ENCODE measurements around the gene HDAC7. TPM values are rescaled to one million over a fixed set of nuclear protein-coding genes. Genes with fewer than 3 reads are reported as not detected.

The HDAC7 gene
- total RNA-seq, 1 donor from 2014 or later, result 144 TPM

DNA sequence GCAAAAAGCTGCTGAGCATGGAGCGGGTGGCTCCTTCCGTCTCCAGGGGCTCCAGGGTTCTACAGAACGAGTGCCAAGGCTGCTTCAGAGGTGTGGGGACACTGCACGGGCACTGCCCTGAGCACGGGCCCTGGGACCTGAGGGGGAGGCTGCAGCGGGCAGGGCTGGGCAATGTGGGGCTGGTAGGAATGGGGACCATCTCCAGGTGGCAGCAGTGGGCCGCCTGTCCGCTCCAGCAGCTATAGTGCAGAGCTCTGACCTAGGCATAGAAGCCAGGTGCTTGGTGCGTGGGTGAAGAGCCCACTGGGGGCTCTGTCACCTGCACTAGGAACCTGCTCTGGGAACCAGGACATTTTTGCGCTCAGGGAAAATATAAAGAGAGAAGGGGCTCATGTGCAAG is 22.3 kb downstream of the HDAC7 start:
- DNase-seq (ENCODE audit: extremely low read depth, low read depth, low spot score), result no peak

DNA sequence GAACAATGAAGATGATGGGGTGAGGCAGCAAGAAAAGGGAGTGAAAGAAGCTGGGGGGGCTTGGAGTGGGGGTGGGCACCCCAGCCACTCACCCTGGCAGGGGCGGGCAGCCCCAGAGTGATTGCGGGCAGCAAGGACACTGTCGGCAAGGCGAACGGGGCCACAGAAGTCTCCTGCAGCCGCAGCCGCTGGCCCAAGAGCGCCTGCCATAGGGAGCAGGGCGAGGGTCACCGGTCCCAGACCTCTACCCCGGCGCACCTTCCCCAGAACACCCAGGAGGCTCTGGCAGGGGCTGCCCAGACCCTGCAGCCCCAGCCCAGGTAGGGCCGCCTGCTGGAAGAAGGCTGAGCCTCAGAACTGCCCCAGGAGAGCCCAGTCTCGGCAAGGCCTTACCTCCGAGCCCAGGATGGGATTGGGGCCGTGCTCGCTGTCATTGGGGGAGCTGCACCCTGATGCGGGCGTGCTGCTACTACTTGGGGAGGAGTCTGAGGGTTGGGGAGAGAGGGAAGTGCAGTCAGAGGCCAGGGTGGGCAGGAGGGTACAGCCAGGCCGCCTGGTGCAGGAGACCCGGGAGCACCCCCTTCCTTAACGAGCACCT is 23.8 kb downstream of the HDAC7 start:
- DNase-seq (ENCODE audit: extremely low read depth, low read depth, low spot score), result no peak

DNA sequence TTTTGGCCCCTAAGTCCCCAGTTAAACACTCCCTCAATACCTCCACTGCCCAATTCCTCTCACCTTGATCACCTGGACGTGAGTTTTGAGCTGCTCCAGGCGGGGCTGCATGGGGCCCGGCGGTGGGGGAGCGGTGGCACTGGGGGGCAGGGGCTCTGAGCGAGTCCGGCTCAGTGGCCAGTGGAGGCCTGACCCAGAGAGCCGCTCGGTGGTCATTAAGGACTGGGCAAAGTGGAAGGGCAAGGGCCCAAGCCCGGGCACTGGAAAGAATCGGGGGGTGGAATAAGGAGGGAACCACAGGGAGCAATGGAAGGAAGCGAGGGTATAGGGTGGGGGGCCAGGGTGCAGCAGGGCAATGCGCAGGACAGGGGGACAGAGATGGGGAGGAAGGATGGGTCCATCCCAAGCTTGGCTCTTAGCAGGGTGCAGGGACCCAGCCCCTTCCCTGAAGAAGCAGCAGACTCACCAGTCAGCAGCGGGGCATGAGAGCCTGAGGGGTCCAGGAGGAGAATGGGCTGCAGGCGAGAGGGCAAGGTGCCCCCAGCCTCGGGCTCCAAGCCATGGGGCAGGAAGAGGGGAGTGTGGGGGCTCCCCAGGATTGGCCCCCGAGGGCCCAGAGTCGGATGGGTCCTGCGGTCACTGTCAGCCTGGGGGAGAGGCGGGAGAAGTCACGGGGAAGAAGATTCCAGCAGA is 24.4 kb downstream of the HDAC7 start:
- DNase-seq (ENCODE audit: extremely low read depth, low read depth, low spot score), result no peak

DNA sequence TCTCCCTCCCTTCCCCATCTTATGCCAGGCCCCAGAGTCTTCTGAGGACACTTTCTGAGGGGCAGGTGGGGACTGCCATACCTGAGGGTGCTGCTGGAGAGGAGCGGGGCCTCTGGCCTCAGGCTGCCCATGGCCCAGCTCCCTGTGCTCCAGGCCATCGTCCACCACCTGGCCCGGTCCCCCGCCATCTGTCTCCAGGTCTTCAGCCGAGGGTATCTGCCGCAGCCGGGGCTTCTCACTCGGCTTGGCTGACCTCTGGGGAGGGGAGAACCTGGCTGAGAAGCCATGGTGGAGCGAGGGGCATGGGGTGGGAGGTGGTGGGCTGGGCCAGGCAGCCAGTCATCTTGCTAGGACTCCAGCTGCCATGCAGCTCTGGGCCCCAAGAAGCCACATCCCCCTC is 25.0 kb downstream of the HDAC7 start:
- DNase-seq (ENCODE audit: extremely low read depth, low read depth, low spot score), result no peak

DNA sequence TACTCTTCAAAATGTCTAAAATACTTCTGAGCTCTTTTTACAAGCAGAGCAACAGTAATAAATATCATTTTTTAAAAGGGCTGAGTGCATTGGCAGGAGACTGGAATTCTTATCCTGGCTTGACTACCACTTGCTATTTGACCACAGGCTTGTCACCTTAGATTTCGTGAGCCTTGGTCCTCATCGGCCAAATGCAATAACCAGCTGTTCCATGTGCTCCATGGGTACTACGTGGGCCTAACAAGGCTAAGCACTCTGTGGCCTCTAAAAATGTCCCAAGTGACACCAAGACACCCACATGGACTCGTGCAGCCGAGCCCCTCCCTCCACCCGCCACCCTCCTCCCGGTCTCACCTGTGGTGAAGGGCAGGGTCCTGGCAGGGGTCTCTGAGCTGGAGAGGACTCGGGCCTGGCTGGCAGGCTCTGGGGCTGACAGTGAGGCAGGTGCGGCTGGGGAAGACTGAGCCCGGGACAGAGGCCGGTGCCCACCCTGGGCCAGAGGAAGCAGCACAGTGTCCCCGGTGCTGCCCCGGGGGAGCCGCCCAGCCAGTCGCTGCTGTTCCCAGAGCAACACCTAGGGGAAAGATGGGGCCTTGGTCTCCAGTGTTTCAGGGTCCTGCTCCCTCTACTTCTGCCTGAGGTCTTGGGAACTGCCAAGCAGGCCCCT is 26.6 kb downstream of the HDAC7 start:
- no peak for DNase-seq (ENCODE audit: extremely low read depth, low read depth, low spot score)

DNA sequence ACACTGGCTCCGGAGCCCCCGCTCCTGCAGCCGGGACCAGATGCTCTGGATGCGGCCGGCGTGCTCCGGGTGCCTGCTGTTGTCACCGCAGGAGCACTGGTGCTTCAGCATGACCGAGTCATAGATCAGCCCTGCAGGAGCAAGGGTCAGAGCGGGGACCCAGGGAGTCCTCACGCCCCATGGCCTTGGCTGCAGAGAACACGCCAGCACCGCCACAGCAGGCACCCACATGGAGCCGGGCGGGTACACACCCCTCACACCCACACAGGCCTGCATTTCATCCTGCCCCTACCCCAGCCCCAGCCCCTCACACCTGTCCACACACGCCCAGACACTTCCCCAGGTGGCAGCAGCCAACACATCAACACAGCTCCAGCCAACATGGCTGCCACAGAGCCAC is 27.8 kb downstream of the HDAC7 start:
- DNase-seq (ENCODE audit: extremely low read depth, low read depth, low spot score), result no peak

DNA sequence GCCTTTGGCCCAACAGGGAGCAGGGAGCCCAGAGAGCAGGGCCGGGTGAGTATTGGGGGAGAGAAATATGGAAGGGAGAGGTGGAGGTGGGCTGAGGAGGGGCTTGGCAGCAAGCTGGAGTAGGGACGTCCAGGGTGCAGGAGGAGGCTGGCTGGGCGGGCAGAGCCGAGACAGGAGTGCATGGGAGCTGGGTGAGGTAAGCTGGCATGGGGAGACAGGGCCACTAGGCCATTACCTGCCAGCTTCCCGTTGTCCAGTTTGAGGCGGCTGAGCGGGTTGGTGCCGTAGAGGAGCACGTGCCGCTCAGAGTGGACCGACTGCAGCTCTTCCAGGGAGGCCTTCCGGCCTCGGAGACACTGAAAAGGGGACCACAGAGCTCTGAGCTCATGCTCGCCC is 28.4 kb downstream of the HDAC7 start:
- DNase-seq (ENCODE audit: extremely low read depth, low read depth, low spot score), result no peak

DNA sequence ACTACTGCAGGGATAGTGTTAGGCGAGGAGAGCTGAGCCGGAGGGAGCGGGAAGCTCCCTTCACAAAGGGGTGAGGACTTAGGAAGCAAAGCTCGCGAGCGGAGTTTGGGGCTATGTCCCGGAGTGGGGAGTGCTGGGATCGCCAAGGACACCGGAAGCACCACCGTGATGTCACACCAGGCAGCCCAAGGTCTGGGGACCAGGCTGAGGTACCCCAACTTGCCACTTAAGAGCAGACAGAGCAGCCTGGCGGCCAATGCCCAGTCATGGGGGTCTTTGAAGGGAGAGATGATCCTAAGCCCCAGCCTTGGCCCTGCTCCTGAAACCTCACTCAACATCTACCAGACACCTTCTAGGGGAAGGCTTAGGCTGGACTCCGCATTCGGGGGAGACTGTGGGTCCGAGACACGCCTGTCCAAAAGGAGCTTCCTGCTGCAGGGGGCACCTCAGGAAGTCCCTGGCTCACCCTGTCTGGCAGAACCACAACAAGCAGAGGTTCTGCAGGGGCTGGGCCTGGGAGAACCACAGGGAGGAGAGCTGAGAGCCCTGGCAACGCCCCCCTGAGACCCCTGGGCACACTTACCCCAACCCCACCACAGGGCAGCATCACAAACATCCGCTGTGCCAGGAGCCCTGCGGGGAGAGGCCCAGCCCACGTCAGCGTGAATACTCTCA is 28.9 kb downstream of the HDAC7 start:
- DNase-seq (ENCODE audit: extremely low read depth, low read depth, low spot score), result no peak

DNA sequence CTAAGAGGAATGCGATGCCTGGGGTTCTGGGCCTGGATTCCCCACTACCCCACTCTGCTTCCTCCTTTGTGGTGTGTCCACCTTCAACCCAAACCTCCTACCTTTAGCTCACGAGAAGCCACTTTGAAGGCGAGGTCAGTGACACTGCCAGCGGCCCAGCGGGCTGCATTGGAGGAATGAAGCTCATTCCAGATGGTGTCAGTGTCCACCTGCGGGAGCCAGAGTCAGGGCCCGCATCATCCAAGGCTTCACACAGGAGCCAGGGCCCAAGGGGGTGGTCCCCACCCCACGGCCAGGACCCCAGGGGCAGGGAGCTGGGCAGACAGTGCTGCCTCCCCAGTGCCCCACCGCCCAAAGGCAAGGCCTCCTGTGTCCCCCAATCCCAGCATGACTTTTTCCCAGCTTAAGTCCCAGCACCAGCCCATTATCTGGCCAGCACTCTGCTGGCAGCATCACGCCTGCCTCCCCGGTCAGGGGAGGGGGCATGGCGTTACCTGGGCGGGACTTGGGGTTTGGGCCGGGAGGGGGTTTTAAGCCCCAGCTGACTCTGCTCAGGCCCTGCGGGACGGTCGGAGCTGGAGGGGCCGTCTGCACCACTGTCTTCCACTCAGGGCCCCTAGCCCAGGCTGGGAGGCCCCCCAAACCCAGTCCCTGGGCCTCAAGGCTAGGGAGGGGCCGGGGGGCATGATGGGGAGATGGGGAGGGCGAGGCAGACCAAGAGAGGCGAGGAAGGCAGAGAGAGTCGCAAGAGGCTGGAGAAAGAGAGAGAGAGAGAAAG is 29.8 kb downstream of the HDAC7 start:
- no peak for DNase-seq (ENCODE audit: extremely low read depth, low read depth, low spot score)

DNA sequence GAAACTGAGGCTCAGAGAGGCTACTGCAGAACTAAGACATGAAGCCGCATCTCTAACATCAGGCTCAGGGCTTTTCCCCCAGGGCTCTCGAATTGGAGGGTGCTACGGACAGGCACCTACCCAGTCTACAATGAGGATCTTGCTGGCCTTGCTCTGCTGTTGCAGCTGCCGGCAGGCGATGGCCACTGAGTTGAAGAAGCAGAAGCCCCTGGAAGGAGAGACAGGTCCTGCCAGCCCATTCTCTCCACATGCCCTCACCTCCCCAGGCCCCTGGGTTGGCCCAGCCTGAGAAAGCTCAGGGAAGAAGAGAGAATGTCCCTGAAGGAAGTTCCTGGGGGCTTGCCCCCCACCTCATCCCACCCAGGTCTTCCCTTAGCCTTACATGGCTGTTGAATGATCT is 30.6 kb downstream of the HDAC7 start:
- no peak for DNase-seq (ENCODE audit: extremely low read depth, low read depth, low spot score)

DNA sequence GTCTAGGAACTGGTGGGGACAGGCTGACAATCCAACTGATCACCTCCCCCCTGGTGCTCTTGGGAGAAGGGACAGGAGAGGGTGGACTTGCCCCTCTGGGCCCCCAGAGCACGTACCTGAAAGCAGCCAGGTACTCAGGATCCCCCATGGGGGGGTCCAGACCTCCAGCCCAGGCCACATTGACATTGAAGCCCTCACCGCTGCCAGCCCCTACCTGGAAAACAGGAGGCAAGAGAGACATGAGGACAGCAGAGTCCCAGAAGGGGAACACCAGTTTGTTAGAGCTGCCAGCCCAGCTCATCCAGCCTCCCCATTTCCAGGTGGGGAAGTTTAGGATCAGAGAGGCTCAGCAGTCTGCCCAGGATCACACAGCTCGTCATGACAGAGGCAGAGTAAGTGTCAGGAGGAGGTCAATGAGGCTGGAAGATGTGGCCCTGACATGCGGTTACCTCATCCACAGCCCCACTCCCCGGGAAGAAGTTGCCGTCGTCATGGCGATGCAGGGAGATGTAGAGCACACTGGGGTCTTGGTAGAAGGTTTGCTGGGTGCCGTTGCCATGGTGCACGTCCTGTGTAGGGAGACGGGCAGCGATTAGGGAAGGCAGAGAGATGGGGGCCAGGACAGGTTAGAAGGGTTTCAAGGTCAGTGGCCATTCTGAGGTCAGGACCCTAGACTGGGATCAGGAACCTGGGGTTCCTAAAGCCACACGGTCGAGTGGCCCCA is 31.9 kb downstream of the HDAC7 start:
- no peak for DNase-seq (ENCODE audit: extremely low read depth, low read depth, low spot score)

DNA sequence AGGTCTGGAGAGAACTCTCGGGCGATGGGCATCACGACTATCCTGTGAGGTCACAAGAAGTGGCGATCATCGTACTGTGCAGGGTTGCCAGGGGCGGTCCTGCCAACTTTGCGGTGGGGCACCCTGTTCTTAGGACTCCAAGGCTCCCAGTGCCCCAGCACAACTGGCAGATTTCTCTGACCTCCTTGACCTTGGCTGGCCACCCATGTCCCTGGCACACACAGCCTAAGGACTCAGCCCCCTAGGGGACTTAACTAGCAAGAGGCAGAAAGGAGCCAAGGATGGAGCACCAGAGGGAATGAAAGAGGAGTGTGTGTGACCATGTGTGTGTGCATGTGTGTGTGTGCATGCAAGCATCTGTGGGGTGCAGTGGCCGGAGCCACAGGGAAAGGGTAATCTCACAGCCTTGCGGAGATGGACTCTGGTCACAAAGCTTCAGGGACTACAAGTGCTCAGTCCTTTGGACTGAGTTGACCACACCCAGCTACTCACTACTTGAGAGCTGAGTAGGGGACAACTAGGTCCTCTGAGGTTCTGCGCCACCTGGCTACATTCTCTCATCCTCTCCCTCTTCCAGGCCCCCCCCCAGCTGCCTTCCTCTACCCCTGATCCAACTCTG is 32.9 kb downstream of the HDAC7 start:
- no peak for DNase-seq (ENCODE audit: extremely low read depth, low read depth, low spot score)

DNA sequence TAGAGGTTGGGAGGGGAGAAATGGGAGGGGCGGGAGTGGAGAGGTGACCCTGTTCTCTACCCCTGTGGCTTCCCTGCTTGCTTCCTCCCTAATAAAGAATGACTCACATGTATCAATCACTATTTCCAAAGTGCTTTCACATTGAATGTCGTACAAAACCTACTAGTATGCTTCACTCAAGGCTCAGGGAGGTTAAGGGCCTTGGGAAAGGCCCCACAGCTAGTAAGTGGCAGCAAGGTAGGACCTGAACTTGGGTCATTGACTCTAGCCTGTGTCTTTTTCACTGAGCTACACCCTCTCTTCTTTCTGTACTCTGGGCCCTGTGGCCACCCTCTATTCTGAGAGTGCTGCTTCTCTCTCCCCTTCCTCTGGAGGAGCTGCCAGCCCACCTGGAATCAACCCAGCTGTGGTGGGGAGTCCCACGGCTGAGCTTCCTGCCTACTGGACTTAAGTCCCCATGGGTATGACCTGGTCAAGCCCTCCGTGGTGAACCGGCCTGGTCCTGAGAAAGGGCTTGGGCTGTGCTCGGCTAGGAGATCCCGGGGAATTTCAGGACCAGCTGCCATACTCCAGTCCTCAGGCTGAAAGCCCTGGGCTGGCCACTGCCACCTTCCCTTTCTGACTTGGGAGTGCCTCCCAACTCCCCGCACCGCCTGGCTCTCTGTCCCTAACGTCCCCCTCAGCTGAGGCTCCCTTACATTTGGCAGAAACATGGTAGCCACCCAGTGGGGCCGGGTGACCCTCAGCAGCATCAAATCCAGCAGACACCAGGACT is 33.6 kb downstream of the HDAC7 start:
- DNase-seq (ENCODE audit: extremely low read depth, low read depth, low spot score), result no peak

DNA sequence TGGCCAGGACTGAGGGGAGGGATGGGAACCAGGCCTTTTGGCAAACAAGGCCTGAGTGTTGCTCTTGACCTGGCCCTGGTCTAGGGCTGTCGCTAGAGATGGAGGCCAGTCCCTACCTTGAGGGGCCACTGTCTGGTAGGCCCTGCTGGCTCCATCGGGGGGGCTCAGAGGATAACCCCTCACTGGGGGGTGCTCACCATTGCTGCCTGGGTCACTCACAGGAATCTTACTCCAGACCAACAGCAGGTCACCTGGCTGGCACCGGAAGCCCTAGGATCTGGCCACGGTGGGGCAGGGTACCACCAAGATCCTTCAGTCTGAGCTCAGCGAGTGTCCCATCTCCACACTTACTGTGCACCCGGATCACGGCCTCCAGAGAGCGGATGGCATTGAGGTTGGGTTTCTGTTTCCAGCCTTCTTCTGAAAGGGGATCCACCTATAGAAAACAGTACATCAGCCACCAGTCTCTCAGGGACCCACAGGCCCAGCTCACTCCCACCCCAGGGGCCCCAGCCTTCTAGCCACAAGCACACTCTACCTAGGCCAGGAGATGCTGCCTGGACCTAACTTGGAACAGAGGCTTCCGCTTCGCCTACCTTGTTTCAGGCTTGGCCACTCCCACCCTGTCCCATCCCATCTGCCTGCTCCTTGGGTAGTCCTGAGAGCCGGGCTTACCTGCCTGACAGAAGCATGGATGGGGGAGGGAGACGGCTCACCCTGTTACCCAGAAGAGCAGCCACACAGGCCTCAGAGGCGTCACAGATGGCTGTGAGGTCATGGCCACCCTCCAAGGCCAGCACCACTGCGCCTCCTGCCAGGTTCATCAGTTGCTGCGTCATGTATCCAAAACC is 34.4 kb downstream of the HDAC7 start:
- no peak for DNase-seq (ENCODE audit: extremely low read depth, low read depth, low spot score)

DNA sequence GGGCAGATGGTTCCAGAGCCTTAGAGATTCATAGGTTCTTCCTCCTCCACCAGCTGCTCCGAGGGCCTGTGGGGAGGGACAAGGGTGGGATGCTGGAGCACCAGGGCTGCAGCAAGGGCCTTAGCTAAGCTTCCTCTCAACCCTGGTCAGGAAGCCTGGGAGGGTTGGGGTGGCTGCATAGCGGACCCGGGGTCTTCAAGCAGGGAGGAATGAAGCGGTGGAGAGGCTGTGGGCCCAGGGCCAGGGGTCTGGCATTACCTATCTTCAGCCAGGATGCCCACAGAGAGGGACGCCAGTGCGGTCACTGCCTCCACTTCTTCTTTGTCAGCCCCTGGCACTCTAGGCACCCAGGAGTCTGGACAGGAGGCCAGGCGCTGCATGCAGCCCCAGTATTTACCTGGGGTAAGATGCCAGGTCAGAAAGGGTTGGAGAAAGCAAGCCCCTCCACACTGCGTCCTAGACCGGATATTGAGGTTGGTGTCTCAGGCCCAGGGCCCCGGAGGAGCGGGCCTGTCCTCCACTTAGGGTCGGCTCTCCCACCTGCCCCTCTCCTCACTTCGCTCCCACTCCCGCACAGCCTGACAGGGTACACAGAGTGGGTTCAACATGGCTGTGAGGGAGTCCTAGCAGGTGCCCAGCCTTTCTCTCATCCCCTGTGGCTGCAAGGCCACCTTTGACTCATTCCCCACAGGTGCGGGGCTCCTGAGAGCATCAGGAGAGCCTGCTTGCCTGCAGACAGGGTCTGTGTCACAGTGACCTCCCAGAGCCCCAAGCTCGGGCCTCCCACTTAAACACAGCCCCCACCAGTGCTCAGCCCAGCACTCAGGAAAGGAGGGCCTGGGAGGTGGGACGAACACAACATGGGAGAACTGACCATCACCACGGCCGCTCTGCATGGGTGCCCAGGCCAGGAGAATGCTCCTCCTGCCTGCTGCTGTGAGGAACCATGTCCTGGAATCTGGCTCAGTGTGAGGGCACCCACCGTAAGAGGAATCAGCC is 35.6 kb downstream of the HDAC7 start:
- no peak for DNase-seq (ENCODE audit: extremely low read depth, low read depth, low spot score)

DNA sequence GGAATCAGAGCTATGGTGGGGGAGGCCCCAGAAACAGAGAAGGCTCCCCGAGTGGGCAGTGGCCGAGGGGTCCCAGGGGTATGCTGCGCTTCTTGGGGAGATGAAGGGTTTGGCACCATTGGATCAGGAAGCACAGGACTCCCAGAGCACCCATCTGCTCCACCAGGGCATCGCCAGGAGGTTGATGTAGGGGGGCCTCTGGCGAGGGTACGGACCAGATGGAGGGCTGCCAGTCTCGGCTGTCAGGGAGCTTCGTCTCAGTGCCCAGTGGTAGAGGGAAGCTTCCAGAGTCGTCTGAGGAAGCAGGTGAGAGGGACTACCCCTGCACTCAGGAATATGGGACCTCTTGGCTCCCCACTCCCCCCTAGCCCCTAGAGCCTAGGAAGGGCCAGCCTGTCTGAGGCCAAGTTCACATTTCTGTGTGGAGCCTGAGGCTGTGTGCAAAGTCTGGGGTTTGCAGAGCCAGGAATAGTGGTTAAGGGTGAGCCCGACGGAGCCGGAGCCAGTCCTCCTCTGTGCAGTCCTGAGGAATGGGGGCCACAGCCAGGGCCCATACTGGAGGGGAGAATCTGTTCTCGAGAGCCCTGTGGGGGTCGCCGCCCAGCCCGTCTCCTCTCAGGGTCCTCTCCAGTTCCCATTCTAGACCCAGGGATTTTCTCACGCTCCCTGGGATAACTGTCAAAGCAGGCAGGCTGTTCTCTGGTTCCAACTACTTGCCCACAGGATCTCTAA is 36.5 kb downstream of the HDAC7 start:
- DNase-seq (ENCODE audit: extremely low read depth, low read depth, low spot score), result no peak

All from glomerular endothelial cell (primary cell).